Stimulated activated CD4-positive, alpha-beta T cell treated with anti-CD3 and anti-CD28 coated beads, Interleukin-4, amount 100 ng/mL, for 24 hours (primary cell): Measurements from ENCODE around the gene GLG1.

Experiments used
- DNase-seq: peaks from one replicate; pipeline ENCODE4 v3.0.0-alpha.2; 2020

The GLG1 gene

GRCh38 chr16:74608381-74608780, 1.5 kb upstream of the GLG1 start:
- no peak for DNase-seq

GRCh38 chr16:74607962-74608356, 1.0 kb upstream of the GLG1 start:
- DNase-seq, result no peak

GRCh38 chr16:74607310-74607961, 522 bp upstream of the GLG1 start:
- DNase-seq, result no peak

GRCh38 chr16:74605746-74606520, 981 bp downstream of the GLG1 start:
- no peak for DNase-seq

- DNase-seq, result no peak
These were observed 1.6 kb downstream of the GLG1 start for GRCh38 chr16:74605332-74605731.

GRCh38 chr16:74603848-74604247, 3.1 kb downstream of the GLG1 start:
- DNase-seq, result no peak

- peak; percentile 51 for DNase-seq
These were observed 5.6 kb downstream of the GLG1 start for GRCh38 chr16:74601126-74601871.

- no peak for DNase-seq
These were observed 10.3 kb downstream of the GLG1 start for GRCh38 chr16:74596586-74596985.

- DNase-seq, result no peak
These were observed 14.1 kb downstream of the GLG1 start for GRCh38 chr16:74592847-74593246.

GRCh38 chr16:74591876-74592650, 14.9 kb downstream of the GLG1 start:
- no peak for DNase-seq

- DNase-seq, result no peak
These were observed 20.0 kb downstream of the GLG1 start for GRCh38 chr16:74586948-74587347.

- DNase-seq, result no peak
These were observed 21.0 kb downstream of the GLG1 start for GRCh38 chr16:74585846-74586443.

GRCh38 chr16:74583926-74584666, 22.8 kb downstream of the GLG1 start:
- no peak for DNase-seq

GRCh38 chr16:74582970-74583369, 23.9 kb downstream of the GLG1 start:
- DNase-seq, result no peak

- no peak for DNase-seq
These were observed 26.1 kb downstream of the GLG1 start for GRCh38 chr16:74580833-74581232.

GRCh38 chr16:74578838-74579237, 28.1 kb downstream of the GLG1 start:
- no peak for DNase-seq

- DNase-seq, result no peak
These were observed 28.5 kb downstream of the GLG1 start for GRCh38 chr16:74578433-74578832.

- no peak for DNase-seq
These were observed 29.0 kb downstream of the GLG1 start for GRCh38 chr16:74577882-74578366.

- DNase-seq, result no peak
These were observed 30.9 kb downstream of the GLG1 start for GRCh38 chr16:74575807-74576643.

GRCh38 chr16:74575175-74575806, 31.6 kb downstream of the GLG1 start:
- DNase-seq, result no peak
